GM23338 (cell line): ENCODE data around the gene DCDC1. TPM values are rescaled to one million over a fixed set of nuclear protein-coding genes. Genes with fewer than 3 reads are reported as not detected.
A peak's percentile ranks its signal among the peaks of the same experiment; 100 is the strongest.

ENCODE experiments used
- ATAC-seq: fragments of 200-7000 bp; cut with Tn5 transposase; 3 replicates; pipeline ENCODE4 v1.9.1; 2020
- DNase-seq: peaks from one replicate; pipeline ENCODE4 v3.0.0-alpha.2; 2015; ENCODE audit warnings: low spot score
- H2AFZ ChIP-seq: fragments of 200-600 bp; sonication (generic); 2 replicates; pipeline ENCODE4 v1.8.0; 2016; ENCODE audit warnings: antibody characterized with exemption, mild to moderate bottlenecking, moderate library complexity
- H3F3A ChIP-seq: fragments of 200-600 bp; sonication (generic); replicated peaks from 2 replicates; pipeline ENCODE4 v1.8.0; 2017; ENCODE audit warnings: antibody characterized with exemption, mixed run types, low read depth
- H3K27ac ChIP-seq: fragments of 200-600 bp; sonication (generic); 2 replicates; pipeline ENCODE4 v1.6.1; 2016; ENCODE audit warnings: low read depth
- H3K27me3 ChIP-seq: fragments of 200-600 bp; sonication (generic); 2 replicates; pipeline ENCODE4 v1.8.0; 2016; ENCODE audit warnings: mild to moderate bottlenecking, mixed run types, moderate library complexity; ENCODE audit not compliant: insufficient read depth
- H3K36me3 ChIP-seq: fragments of 200-600 bp; sonication (generic); 2 replicates; pipeline ENCODE4 v1.8.0; 2016; ENCODE audit warnings: mild to moderate bottlenecking; ENCODE audit not compliant: insufficient read depth
- H3K4me1 ChIP-seq: fragments of 200-600 bp; sonication (generic); 2 replicates; pipeline ENCODE4 v1.8.0; 2016; ENCODE audit warnings: mild to moderate bottlenecking, moderate library complexity; ENCODE audit not compliant: insufficient read depth
- H3K4me2 ChIP-seq: fragments of 200-600 bp; sonication (generic); 2 replicates; pipeline ENCODE4 v1.7.1; 2017; ENCODE audit warnings: mixed run types
- H3K4me3 ChIP-seq: fragments of 200-600 bp; sonication (generic); 2 replicates; pipeline ENCODE4 v1.6.1; 2016; ENCODE audit warnings: mixed run types
- H3K79me2 ChIP-seq: fragments of 200-600 bp; sonication (generic); replicated peaks from 2 replicates; pipeline ENCODE4 v1.8.0; 2017; ENCODE audit warnings: mild to moderate bottlenecking; ENCODE audit not compliant: insufficient read depth
- H3K9me2 ChIP-seq: fragments of 200-600 bp; sonication (generic); 2 replicates; pipeline ENCODE4 v1.8.0; 2017; ENCODE audit not compliant: insufficient read depth
- H4K20me1 ChIP-seq: fragments of 200-600 bp; sonication (generic); replicated peaks from 2 replicates; pipeline ENCODE4 v1.8.0; 2017; ENCODE audit warnings: mild to moderate bottlenecking; ENCODE audit not compliant: insufficient read depth
- H3K27ac Mint-ChIP-seq: 2 replicates; pipeline ENCODE4 v1.8.0; 2020; ENCODE audit warnings: inconsistent platforms, mild to moderate bottlenecking, moderate library complexity, mixed read lengths
- H3K27me3 Mint-ChIP-seq: 3 replicates; pipeline ENCODE4 v1.8.0; 2022; ENCODE audit warnings: low read depth, mild to moderate bottlenecking, moderate library complexity, mixed read lengths, inconsistent platforms; ENCODE audit not compliant: insufficient read depth, poor library complexity
- H3K36me3 Mint-ChIP-seq: 3 replicates; pipeline ENCODE4 v1.8.0; 2021; ENCODE audit warnings: low read depth, mild to moderate bottlenecking, inconsistent platforms, moderate library complexity, mixed read lengths
- H3K4me1 Mint-ChIP-seq: 3 replicates; pipeline ENCODE4 v1.8.0; 2020; ENCODE audit warnings: mild to moderate bottlenecking, inconsistent platforms, mixed read lengths
- H3K4me3 Mint-ChIP-seq: 3 replicates; pipeline ENCODE4 v1.8.0; 2021; ENCODE audit warnings: moderate library complexity, mild to moderate bottlenecking, inconsistent platforms, mixed read lengths
- H3K9me3 Mint-ChIP-seq: 3 replicates; pipeline ENCODE4 v1.8.0; 2020; ENCODE audit warnings: moderate library complexity, mild to moderate bottlenecking, inconsistent platforms, mixed read lengths
- CREB1 ChIP-seq: fragments of 250-450 bp; sonication (Bioruptor Pico); IDR thresholded peaks from 2 replicates; pipeline ENCODE4 v1.5.0; 2020; ENCODE audit warnings: low read depth, mild to moderate bottlenecking, moderate library complexity
- ETS1 ChIP-seq: IDR thresholded peaks from 2 replicates; pipeline ENCODE4 v1.6.1; 2016; ENCODE audit warnings: antibody characterized with exemption
- EZH2 ChIP-seq: fragments of 200-600 bp; sonication (generic); IDR thresholded peaks from one replicate; pipeline ENCODE4 v1.8.0; 2017; ENCODE audit warnings: antibody characterized with exemption, mild to moderate bottlenecking, low read depth; ENCODE audit not compliant: unreplicated experiment
- EZH2phosphoT487 ChIP-seq: fragments of 200-600 bp; sonication (generic); IDR thresholded peaks from one replicate; pipeline ENCODE4 v1.8.1; 2018; ENCODE audit warnings: antibody characterized with exemption; ENCODE audit not compliant: unreplicated experiment
- JUNB ChIP-seq: IDR thresholded peaks from one replicate; pipeline ENCODE4 v1.6.1; 2016; ENCODE audit warnings: antibody characterized with exemption; ENCODE audit not compliant: unreplicated experiment
- NANOG ChIP-seq: IDR thresholded peaks from 2 replicates; pipeline ENCODE4 v1.6.1; 2016; ENCODE audit warnings: antibody characterized with exemption, borderline replicate concordance
- POLR2AphosphoS5 ChIP-seq: IDR thresholded peaks from 2 replicates; pipeline ENCODE4 v1.6.1; 2016; ENCODE audit warnings: antibody characterized with exemption, low read depth
- REST ChIP-seq: IDR thresholded peaks from one replicate; pipeline ENCODE4 v1.6.1; 2018; ENCODE audit warnings: antibody characterized with exemption; ENCODE audit not compliant: unreplicated experiment
- STAT1 ChIP-seq: IDR thresholded peaks from one replicate; pipeline ENCODE4 v1.6.1; 2016; ENCODE audit warnings: antibody characterized with exemption; ENCODE audit not compliant: unreplicated experiment
- ZNF114 ChIP-seq: fragments of 250-450 bp; sonication (Bioruptor Pico); IDR thresholded peaks from 2 replicates; pipeline ENCODE4 v1.5.0; 2020; ENCODE audit warnings: mild to moderate bottlenecking, moderate library complexity
- ZNF331 ChIP-seq: fragments of 250-450 bp; sonication (Bioruptor Pico); IDR thresholded peaks from 2 replicates; pipeline ENCODE4 v1.5.0; 2020; ENCODE audit warnings: low read depth, mild to moderate bottlenecking, moderate library complexity
- ZNF462 ChIP-seq: fragments of 250-450 bp; sonication (Bioruptor Pico); IDR thresholded peaks from 2 replicates; pipeline ENCODE4 v1.5.0; 2020; ENCODE audit warnings: mild to moderate bottlenecking, moderate library complexity
- polyA plus RNA-seq: library from polyadenylated mRNA; unstranded; fragments of >200 nt; fragmentation: Nextera tagmentation; extraction: Ambion mirVana; gene quantifications from 2 replicates; pipeline ENCODE4 v1.2.1, GENCODE V29; 2016
- total RNA-seq: library from RNA; depleted of rRNA; stranded (reverse); fragments of >200 nt; shearing (Covaris generic); gene quantifications from 2 replicates; pipeline ENCODE4 v1.2.3, GENCODE V29; 2014

The DCDC1 gene
- total and polyA plus RNA-seq, 2 experiments from 2014 or later = 0.56 to 0.58 TPM

- peaks cover 4% of the 10 kb centered on the region; the same call in 1 of the 3 replicates for H3K9me3 Mint-ChIP-seq
- no peaks in the 10 kb centered on the region for H3F3A ChIP-seq
- no peaks in the 10 kb centered on the region for H3K79me2 ChIP-seq
- no peaks in the 10 kb centered on the region for H3K4me1 Mint-ChIP-seq
- H3K9me2 ChIP-seq = no peaks in the 10 kb centered on the region
- no peak overlapping the region for H3K4me3 ChIP-seq
- H2AFZ ChIP-seq = peak overlapping the region; percentile 61; the same call in 1 of the 2 replicates
- no peak overlapping the region for H3K27ac ChIP-seq
- H3K4me1 ChIP-seq = no peaks in the 10 kb centered on the region
- H4K20me1 ChIP-seq = no peaks in the 10 kb centered on the region
- peaks cover 2% of the 10 kb centered on the region for H3K27me3 Mint-ChIP-seq
- DNase-seq (no peak), ATAC-seq (no peak)
- no peak overlapping the region for H3K4me3 Mint-ChIP-seq
- H3K27me3 ChIP-seq = no peaks in the 10 kb centered on the region
- no peak overlapping the region for H3K27ac Mint-ChIP-seq
- H3K36me3 Mint-ChIP-seq = no peaks in the 10 kb centered on the region
- H3K4me2 ChIP-seq = no peak overlapping the region
- H3K36me3 ChIP-seq = no peaks in the 10 kb centered on the region
- TF ChIP-seq REST = no peak
- TF ChIP-seq CREB1 = no peak
- no peak for TF ChIP-seq ZNF114 (CRISPR knock-in tag)
- no peak for TF ChIP-seq STAT1
- no peak for TF ChIP-seq POLR2AphosphoS5
- no peak for TF ChIP-seq EZH2
- TF ChIP-seq EZH2phosphoT487 = no peak
- TF ChIP-seq JUNB = no peak
- no peak for TF ChIP-seq ZNF462 (CRISPR knock-in tag)
- no peak for TF ChIP-seq ZNF331 (CRISPR knock-in tag)
- TF ChIP-seq NANOG = no peak
- no peak for TF ChIP-seq ETS1
Observed at GRCh38 chr11:30926130-30926529, 443.4 kb downstream of the DCDC1 start.
